ENCODE data around the gene ADH1A.

ADH1A gene

GRCh38 chr4:99293357-99293756, 2.6 kb upstream of the ADH1A start:
- no peak for TF ChIP-seq CTCF (conservative IDR thresholded peaks at IDR 0.05; ENCODE audit: low read depth, low read length)
- Histone ChIP-seq H3K9ac (no peak overlapping the region), H3K4me2 (no peak overlapping the region), H3K4me1 (ENCODE audit: low read depth, poor library complexity, severe bottlenecking) (no peaks in the 10 kb centered on the region), H2AFZ (ENCODE audit: low read depth) (no peak overlapping the region), H3K27me3 (ENCODE audit: insufficient read depth, low read depth) (no peaks in the 10 kb centered on the region), H3K36me3 (ENCODE audit: insufficient read depth) (no peaks in the 10 kb centered on the region), H3K79me2 (ENCODE audit: insufficient read depth, low read depth) (no peaks in the 10 kb centered on the region), H3K4me3 (IDR thresholded peaks at IDR 0.05; ENCODE audit: insufficient read depth, low read depth, low read length) (no peak overlapping the region), H3K27ac (no peak overlapping the region), H4K20me1 (ENCODE audit: insufficient read depth) (no peaks in the 10 kb centered on the region)

DNA sequence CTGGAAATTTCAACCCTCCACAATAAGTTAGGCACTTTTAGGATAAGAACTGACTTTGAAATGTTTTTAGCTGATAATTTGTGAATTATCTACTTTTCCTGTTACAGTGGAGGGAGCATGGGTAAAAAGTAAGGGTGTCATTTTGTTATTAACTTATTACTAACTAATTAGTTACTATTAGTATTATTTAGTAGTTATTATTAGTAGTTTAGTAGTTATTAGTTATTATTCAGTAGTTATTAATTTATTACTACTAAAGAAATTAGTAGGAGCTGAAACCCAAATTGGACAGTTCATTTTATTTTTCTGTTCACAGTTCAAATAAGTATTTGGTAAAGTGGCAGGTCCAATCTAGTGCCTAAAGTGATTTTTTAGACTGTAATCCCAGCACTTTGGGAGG, 5.4 kb downstream of the ADH1A start:
- Histone ChIP-seq H2AFZ (ENCODE audit: low read depth) (no peak overlapping the region), H4K20me1 (ENCODE audit: insufficient read depth) (no peaks in the 10 kb centered on the region), H3K27ac (no peak overlapping the region), H3K4me2 (no peak overlapping the region), H3K79me2 (ENCODE audit: insufficient read depth, low read depth) (no peaks in the 10 kb centered on the region), H3K4me1 (ENCODE audit: low read depth, poor library complexity, severe bottlenecking) (no peaks in the 10 kb centered on the region), H3K27me3 (ENCODE audit: insufficient read depth, low read depth) (no peaks in the 10 kb centered on the region), H3K4me3 (IDR thresholded peaks at IDR 0.05; ENCODE audit: insufficient read depth, low read depth, low read length) (no peak overlapping the region), H3K36me3 (ENCODE audit: insufficient read depth) (no peaks in the 10 kb centered on the region), H3K9ac (no peak overlapping the region)
- TF ChIP-seq CTCF (conservative IDR thresholded peaks at IDR 0.05; ENCODE audit: low read depth, low read length), result no peak

DNA sequence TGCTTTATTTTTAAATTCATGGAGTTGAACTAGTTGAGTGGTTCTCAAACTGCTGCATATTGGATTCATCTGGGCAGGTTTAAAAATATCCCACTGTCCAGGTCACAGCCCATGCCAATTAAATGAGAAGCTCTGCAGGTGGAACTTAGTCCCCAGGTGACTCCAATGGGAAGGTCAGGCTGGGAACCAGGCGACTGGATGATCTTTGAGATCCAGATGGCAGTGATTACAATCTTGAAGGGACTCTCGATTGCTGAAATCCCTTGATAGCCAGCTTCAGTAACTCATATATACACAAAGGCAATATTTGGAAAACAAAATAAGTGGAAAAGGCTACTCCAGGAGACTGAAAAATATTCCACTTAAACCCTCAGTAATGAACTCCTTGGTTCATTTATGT, 8.1 kb downstream of the ADH1A start:
- Histone ChIP-seq H2AFZ (ENCODE audit: low read depth) (no peak overlapping the region), H3K4me1 (ENCODE audit: low read depth, poor library complexity, severe bottlenecking) (no peaks in the 10 kb centered on the region), H3K79me2 (ENCODE audit: insufficient read depth, low read depth) (no peaks in the 10 kb centered on the region), H3K9ac (no peak overlapping the region), H3K4me2 (no peak overlapping the region), H3K27me3 (ENCODE audit: insufficient read depth, low read depth) (no peaks in the 10 kb centered on the region), H3K27ac (no peak overlapping the region), H3K4me3 (IDR thresholded peaks at IDR 0.05; ENCODE audit: insufficient read depth, low read depth, low read length) (no peak overlapping the region), H4K20me1 (ENCODE audit: insufficient read depth) (no peaks in the 10 kb centered on the region), H3K36me3 (ENCODE audit: insufficient read depth) (no peaks in the 10 kb centered on the region)
- no peak for TF ChIP-seq CTCF (conservative IDR thresholded peaks at IDR 0.05; ENCODE audit: low read depth, low read length)

DNA sequence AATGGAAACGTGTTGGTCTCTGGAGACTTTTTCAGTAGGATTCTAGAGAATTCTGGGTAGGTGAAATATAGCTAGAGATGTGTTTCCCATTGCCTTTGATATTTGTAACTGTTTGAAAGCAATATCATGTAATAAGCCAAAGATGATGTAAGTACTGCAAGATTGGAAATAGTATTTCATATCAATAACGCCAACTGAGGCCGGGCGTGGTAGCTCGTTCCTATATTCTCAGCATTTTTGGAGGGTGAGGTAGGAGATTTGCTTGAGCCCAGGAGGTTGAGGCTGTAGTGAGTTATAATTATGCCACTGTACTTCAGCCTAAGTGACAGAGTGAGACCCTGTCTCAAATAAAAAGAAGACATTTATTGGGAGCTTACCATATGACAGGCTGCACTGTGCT, 9.5 kb downstream of the ADH1A start:
- H2AFZ ChIP-seq (ENCODE audit: low read depth), result no peak overlapping the region
- H3K4me2 ChIP-seq, result no peak overlapping the region
- no peaks in the 10 kb centered on the region for H3K36me3 ChIP-seq (ENCODE audit: insufficient read depth)
- H3K79me2 ChIP-seq (ENCODE audit: insufficient read depth, low read depth), result no peaks in the 10 kb centered on the region
- TF ChIP-seq CTCF (conservative IDR thresholded peaks at IDR 0.05; ENCODE audit: low read depth, low read length), result no peak
- no peak overlapping the region for H3K27ac ChIP-seq
- no peaks in the 10 kb centered on the region for H4K20me1 ChIP-seq (ENCODE audit: insufficient read depth)
- H3K4me1 ChIP-seq (ENCODE audit: low read depth, poor library complexity, severe bottlenecking), result no peaks in the 10 kb centered on the region
- no peaks in the 10 kb centered on the region for H3K27me3 ChIP-seq (ENCODE audit: insufficient read depth, low read depth)
- H3K9ac ChIP-seq, result no peak overlapping the region
- H3K4me3 ChIP-seq (IDR thresholded peaks at IDR 0.05; ENCODE audit: insufficient read depth, low read depth, low read length), result no peak overlapping the region

- no peak overlapping the region for H3K9ac ChIP-seq
- no peaks in the 10 kb centered on the region for H3K27me3 ChIP-seq (ENCODE audit: insufficient read depth, low read depth)
- H2AFZ ChIP-seq (ENCODE audit: low read depth), result no peak overlapping the region
- H3K79me2 ChIP-seq (ENCODE audit: insufficient read depth, low read depth), result no peaks in the 10 kb centered on the region
- no peak overlapping the region for H3K4me3 ChIP-seq (IDR thresholded peaks at IDR 0.05; ENCODE audit: insufficient read depth, low read depth, low read length)
- H3K4me2 ChIP-seq, result no peak overlapping the region
- H3K27ac ChIP-seq, result no peak overlapping the region
- TF ChIP-seq CTCF (conservative IDR thresholded peaks at IDR 0.05; ENCODE audit: low read depth, low read length), result no peak
- no peaks in the 10 kb centered on the region for H4K20me1 ChIP-seq (ENCODE audit: insufficient read depth)
- no peaks in the 10 kb centered on the region for H3K4me1 ChIP-seq (ENCODE audit: low read depth, poor library complexity, severe bottlenecking)
- H3K36me3 ChIP-seq (ENCODE audit: insufficient read depth), result no peaks in the 10 kb centered on the region
Observed at GRCh38 chr4:99276417-99276816, 14.4 kb downstream of the ADH1A start.
